DMS53 (cell line): ENCODE data around the gene SARDH.
"Not testable (repeated sequence)": the region's sequence is repeated elsewhere in the genome, so short reads cannot be mapped to it uniquely, and the experiment has no call there.

Experiments used
- DNase-seq: peaks from one replicate; lab custom pipeline; 2025; lab: John Stamatoyannopoulos, UW

SARDH gene

DNA sequence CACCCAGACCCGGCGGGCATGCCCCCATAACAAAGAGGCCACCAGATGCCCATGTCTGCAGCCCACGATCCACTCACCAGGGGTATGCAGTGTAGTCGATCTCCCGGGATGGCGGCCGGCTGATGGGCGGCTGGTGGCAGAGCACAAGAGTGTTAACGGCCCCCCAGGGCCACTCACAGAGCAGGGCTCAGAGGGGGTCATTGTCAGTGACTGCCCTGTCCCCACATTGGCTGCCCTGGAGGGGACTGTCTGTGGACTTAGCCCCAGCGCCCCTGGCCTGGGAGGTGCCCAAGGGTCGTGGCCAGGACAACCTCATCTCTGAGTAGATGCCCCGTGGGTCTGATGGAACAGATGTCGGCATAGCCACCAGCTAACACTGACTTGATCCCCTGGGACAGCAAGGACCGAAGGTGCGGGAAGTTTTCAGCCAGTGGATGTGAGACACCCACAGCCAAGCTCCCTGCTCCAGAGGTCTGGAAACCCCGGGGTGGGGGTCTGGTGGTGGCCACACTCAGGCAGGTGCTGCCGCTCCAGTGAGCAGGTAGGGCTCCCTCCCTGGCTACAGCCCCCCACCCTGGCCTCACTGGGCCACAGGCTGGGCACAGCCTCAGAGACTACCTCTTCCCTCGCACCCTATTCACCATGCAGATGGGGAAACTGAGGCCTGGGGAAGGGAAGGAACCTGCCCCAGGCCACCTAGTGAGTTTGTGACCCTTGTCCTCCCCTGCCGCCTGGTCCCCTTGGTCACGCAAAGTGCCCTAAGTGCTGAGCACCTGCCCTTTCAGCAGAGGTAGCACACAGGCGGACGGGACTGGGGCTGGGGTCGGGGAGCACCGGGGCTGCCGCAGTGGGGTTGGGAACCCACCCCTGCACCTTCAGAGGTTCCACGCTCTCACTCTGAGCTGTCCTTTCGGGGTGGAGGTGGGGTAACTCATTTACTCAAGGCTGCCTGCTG is 38.1 kb upstream of the SARDH start:
- DNase-seq: no peak

DNA sequence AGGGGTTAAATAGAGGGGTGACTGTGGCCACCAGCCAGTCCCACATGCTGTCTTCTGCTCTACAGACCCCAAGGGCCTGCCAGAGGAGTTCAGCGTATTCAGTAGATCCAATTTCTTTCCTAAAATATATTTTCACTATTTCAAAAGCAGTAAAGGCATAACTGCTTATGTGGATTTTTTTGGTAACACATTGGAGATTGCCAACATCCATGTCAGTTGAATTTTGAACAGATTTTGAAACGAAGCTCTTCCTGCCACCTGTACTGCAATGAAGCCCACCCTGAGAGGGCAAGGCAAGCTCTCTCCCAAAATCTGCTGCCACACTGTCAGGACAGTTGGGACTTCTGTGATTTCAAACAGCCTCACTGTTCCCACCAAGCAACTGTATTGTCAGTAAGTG is 37.1 kb upstream of the SARDH start:
- no peak for DNase-seq

DNA sequence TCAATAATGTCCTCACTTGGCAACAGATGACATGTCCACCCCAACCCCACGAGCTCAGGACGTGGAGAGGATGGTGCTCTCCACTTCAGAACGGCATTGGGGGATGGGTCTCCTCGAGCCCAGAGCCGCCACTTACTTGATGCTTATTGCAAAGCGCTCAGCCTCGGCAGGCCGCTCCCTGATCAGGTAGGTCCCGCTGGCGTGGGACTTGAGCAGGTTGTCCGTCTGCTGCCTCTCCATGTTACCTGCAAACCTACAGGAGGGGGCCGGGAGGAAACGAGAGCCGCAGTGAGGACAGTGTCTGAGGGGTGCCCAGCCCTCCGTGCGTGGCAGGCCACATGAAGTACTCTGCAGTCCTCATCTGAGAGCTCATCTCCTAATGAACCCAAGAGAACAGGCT is 36.6 kb upstream of the SARDH start:
- DNase-seq: no peak

DNA sequence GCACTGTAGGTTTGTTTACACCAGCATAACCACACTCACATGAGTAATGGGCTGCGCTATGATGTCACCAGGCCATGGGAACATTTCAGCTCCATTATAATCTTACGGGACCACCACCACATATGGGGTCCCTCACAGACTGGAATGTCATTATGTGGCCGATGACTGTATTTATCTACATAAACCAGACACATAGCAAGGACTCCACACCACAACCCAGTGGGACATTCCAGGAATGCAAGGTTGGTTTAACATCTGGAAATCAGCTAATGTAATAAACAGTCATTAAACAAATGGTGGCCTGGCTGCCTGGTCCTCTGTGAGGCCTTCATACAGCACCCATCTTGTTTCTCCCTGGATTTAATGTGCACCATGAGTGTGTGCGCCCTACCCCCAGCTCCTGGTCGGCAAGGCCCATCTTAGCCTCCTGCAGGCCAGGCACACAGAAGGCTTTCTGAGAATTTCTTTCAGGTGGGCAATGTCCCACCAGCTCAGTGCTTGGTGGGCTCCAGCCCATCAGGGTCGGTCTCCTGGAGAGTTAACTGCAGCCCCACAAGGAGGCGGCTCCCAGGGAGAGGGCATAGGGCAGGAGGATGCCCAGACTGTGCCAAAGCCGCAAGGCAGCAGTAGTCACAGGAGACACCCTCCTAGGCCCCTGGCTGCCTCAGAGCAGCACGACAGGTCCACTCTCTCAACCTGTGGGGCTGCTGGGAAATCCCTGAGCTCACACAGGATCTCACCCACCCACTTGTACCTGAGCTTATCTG is 35.9 kb upstream of the SARDH start:
- DNase-seq: no peak

DNA sequence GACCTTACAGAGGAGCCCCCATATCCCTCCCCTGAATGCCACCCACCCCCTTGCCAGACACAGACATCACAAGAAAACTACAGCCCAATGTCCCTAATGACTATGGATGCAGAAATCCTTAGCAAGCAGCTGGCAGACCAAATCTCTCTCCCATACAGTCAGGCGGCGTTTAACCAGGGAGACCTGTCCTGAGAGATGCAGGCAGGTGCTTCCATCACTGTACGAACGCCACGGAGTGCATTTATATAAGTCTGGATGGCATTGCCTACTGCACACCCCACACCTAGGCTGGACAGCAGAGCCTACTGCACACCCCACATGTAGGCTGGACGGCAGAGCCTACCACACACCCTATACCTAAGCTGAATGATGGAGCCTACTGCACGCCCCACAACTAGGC is 34.4 kb upstream of the SARDH start:
- no peak for DNase-seq

DNA sequence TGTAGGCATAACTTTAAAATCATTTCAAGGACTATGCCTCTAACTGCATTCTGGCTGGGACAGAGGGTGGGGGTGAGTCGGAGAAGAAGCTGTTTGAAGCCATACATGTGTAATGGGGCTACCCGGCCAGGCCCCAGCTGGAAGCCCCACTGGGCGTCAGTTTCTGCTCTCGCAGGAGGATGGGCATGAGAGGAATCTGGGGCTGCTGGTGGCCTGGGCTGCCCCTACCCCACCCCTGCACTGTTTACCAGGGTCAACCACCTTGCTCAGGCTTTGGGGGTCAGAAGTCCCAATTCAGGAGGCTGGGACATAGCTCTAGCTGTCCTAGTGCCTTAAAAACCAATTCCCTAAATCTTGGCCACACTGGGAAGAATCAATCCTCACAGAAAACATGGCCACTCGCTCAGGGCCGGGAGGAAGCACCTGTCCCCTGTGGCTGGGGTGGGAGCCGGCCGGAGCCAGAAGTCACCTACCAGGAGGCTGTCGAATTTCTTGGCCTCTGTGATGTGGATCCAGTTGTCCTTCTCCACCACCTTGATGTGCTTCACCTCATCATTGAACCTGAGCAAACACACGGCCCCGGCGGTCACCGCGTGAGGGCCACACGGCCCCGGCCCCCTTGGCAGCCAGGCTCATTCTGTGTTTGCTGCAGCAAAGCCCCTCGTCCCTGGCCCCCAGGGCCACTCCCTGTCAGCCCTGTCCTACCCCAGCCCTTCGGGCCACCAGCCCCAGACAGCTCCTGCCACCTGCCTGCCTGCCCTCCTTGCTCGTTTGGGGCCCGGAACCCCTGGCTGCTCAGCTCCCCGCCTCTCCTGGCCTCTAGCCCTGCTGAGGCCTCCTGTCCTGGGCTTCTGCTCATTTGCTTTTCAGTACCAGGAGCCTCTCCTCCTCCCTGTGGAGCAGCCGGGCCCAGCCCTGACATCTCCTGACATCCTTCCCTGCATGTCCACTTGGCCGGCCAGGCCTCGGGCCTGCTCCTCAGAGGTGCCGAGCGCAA is 33.6 kb upstream of the SARDH start:
- no peak for DNase-seq

DNA sequence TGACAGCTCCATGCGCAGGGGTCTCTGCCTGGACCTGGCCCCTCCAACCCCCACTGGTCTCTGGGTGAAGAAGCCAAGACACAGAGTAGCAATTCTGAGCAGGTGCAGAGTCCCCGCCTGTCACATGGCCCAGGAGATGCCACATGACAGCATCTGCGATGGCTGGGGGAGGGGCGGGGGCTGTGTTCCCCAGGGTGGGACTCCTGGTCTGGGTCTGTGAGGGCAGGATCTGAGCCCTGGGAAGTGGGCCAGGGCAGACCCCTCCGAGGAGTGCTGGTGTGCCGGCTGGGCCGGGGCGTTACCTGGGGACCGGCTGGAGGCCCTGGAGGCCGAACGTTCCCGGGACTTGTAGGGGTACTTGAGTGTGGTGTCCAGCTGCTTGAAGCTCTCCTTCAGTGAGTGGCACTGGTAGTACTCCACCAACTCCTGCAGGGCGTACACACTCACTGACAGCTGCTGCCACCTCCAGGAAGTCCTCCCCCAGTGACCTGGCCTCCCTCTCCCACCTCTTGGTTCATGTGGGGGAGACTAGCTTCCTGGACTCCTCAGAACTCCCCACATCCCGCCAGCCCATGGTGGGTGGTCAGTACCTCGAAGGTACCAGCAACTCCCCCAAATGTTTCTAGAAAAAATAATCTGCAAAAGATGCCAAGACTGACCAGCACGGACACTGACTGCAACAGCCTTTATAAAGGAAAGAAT is 32.1 kb upstream of the SARDH start:
- DNase-seq: no peak

DNA sequence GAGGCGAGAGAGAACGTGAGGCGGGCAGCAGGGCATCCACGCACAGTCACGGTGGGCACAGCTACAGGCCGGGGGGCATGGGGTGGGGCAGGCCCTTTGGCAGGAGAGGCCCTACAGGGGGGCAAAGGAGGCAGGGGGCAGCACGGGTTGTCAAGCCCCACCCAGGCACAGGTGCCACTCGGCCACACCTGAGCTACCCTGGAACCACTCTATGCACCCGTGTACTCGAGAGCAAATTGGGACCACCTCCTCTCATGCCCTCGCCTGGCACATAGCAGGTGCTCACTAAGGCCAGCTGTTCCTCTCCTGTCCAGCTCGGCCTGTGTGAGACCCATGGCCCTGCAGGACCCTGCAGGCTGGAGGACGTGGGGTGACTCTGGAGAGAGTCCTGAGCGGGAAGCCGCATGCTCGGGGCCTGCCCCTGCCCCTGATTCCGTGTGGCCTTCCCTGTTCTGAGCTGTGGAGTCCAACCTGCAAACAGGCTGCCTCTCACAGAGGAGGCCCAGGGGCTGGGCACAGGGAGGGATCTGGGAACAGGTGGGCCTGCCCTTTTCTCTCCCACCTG is 31.4 kb upstream of the SARDH start:
- DNase-seq: no peak

DNA sequence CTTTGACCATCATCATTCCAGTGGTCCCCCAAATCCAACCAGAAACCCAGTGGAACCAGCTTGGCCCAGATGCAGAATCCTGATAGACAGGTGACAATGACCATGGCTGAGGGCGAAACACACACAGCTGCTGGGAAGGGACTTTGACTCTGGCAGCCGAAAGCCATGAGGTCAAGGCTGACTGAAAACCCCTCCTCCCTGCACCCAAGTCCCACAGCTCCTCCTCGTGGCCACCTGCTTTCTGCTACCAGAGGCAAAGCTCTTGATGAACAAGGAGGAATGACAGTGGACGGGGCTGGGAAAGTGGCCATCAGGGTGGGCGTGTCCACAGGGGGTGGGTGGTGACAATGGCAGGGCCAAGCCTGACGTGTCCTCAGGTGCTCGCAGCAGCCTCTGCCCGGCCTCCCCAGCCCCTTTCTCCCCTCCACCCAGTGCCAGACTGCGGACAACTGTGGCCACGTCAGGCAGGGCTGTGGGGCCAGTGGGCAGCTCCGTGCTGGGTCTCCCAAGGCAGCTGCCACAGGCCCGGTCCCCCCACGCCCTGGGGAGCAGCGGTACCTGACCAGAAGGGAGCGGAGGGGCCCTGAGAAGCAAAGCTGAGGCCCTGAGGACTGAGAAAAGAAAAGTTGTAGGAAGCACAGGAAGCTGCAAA is 30.8 kb upstream of the SARDH start:
- DNase-seq: peak; percentile 81

DNA sequence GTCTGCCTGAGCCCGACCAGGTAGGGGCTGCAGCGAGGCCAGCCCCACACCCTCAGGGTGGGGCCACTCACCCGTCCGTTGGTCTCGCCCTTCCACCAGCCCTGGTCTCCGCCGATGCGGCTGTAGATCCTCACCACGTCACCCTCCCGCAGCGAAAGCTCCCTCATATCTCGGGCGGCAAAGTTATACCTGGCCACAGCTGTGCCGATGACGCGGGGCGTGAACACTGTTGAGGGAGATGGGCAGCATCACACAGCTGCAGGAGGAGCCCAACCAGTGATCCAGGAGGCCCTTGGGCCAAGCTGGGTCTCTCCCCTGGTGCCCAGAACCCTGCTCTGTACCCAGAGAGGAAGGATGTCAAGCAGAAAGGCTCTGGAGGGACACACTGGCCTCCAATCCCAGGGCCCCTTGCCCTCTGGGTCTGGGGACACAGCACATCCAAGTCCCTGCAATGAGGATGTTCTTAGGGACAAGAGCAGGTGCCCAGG is 30.3 kb upstream of the SARDH start:
- no peak for DNase-seq

DNA sequence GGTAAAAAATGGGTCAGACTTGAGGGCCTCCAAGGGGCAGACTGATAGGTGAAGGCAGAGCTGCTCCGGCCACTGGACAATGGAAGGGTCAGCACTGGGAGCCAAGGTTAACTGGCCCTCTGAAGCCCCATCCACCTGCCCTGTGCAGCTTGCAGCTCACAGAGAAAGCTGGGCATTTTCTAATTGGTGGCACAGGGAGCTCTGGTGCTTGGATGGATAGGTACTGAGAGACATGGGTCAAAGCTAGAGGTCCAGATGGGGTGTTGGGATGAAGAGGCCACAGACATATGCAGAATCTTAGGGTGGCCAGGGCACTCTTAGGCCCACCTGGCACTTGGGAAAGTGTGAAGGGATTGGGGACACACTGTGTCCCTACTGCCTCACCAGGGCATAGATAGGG is 29.5 kb upstream of the SARDH start:
- DNase-seq: no peak

DNA sequence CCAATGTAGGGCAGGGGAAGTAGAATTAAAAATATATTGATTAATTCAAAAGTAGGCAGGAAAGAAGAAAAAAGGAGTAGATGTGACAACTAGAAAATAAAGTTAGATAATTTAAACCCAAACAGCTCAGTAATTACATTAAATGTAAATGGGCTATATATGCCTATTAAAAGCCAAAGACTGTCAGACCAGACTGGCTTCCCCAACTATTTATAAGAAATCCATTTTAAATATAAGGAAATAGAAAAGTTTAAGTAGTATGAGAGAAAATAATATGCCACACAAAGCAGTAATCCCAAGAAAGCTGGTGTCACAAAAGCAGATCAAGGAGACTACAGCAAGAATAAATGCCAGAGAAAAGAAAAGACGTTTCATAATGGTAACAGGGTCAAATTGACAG is 28.9 kb upstream of the SARDH start:
- DNase-seq: no peak

DNA sequence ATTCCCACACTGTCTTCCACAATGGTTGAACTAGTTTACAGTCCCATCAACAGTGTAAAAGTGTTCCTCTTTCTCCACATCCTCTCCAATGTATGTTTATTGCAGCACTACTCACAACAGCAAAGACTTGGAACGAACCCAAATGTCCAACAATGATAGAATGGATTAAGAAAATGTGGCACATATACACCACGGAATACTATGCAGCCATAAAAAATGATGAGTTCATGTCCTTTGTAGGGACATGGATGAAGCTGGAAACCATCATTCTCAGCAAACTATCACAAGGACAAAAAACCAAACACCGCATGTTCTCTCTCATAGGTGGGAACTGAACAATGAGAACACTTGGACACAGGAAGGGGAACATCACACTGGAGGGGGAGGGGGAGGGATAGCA is 28.1 kb upstream of the SARDH start:
- not testable (repeated sequence) for DNase-seq

DNA sequence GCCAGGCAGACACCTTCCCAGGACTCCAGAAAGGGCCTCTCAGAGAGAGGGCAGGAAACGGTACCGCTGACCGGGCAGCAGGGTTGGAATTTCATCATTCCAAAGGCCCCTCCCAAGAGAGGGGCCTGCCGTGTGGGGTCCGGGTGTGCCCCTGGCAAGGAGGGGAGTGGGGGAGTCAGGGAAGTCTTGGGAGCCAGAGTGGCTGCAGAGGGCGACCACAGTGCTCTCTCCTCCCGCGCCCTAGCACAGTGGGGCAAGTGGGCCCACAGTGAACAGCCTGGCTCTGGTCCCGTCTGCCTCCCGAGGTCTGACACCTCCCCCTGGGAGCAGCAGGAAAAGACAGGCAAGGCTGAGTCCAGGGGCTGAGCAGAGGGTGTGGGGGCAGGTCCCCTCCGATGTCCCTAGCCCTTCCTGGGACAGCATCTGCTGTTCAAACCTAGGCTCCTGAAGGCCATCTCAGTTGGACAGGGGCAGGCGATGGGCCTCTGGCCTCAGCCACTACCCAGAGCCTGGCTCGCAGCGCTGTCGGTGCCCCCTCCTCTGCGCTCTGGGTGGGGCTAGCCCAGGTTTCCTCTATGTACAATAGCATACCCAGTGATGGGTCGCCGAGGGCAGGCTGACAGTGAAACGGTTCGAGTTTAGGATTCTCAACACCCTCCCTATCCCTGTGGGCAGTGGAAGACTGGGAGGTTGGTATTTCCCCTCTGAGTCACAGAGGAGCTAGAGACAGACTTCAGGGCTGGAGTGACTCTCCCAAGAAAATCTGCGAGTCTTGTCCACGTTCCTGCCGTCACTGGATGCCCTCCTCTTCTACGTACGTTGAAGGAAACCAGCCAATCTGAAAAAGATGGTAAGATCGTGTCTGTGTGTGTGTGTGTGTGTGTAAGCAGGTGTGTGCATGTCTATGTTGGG is 25.4 kb upstream of the SARDH start:
- no peak for DNase-seq

DNA sequence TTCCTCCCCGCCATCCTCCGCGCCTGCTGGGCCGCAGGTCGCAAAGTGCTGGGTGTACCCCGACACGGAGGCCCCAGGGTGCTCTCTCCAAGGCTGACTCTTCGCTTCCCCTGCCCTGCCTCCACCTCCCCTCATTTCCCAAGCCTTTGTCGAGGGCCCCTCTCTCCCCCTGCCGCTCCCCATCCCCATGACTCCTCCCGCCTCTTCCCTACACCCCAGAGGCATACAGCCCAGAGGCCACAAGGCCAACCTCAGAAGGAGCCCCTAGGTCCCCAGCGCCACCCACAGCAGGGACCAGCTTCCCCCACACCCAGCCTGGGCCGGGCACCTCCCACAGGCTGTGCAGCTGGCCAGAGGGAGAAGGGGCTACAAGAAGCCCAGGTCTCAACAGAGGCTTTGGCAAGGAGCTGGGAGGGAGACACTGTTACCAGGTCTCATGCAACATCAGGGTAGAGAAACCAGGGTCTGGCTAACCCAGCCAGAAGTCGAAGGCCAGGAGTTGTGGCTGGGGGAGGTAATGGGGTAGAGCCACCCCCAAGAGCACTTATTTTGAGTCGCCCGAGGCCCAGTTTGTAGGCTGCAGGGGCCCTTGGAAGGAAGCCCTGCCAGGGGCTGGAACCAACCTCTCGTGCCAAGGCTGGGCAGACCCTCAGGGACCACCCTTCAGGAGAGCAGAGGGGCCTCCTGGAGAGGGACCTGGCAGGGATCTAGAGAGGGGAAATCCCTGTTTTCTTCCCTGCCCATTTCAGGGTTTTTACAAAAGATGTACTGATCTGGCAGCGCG is 24.5 kb upstream of the SARDH start:
- DNase-seq: no peak

DNA sequence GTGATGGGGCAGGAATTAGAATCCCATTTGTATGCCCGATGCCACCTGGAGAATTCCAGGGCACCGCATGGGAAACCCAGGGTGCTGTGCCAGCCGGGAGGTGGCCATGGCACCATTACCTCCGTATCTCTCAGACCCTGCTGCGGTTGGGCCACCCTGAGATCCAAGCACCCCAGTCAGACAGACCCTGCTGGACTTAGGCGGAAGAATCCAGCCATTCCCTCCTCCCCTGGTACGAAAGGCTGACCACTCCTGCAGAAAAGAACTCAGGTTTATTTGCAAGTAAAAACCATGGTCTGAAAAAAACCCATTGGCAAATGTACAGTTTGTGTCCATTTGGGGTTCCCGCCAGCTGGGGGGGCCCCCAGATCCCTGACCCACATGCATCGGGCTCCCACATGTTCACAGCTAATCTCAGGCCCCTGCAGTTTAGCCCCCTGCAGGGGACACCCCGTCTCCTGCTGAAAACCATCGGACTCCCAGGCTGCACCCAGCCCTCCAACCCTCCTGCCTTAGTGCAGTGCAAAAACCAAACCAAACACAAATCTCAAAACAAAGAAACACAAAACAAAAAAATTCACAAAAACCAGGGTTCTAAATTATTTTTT is 23.6 kb upstream of the SARDH start:
- no peak for DNase-seq

DNA sequence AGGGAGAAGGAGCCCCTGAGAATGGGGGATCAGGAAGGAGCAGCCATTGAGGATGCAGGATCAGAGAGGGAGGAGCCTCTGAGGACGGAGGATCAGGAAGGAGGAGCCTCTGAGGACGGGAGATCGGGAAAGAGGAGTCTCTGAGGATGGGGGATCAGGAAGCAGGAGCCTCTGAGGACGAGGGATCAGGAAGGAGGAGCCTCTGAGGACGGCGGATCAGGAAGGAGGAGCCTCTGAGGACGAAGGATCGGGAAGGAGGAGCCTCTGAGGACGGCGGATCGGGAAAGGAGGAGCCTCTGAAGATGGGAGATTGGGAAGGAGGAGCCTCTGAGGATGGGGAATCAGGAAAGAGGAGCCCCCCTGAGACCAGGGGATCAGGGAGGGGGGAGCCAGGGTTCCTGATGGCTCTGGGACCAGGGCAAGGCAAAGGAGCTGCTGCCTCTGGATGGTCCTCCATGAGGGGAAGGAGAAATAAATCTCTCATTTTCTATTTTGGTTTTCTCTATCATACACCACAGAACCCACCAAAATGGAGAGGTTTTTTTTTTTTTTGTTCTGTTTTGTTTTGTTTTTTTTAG is 22.6 kb upstream of the SARDH start:
- DNase-seq: no peak

DNA sequence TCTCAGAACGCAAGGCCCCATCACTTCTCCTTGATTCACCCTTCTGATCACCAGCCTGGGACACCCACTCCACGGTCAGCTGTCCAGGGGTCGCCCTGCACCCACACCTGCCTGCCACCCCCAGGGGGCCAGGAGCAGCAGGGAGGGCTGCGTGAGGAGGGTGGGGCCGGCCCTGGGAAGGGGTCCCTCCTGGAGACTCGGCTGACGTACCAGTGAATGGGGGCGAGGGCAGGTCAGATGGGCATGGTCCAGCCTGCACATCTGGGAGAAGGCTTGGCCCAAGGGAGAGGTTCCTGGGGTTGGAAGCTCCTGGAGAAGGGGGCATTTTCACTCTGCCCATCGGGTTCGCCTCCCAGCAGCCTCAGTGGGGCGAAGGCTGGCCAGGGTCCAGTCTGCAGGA is 21.8 kb upstream of the SARDH start:
- no peak for DNase-seq
